Measurements from ENCODE around the gene CAMTA1.

CAMTA1 gene

GRCh38 chr1:7525338-7526063 is 740.2 kb downstream of the CAMTA1 start:
- DNase-seq (ENCODE audit: low read depth): no peak
- no peak for TF ChIP-seq CTCF (IDR thresholded peaks at IDR 0.05; ENCODE audit: control insufficient read depth, extremely low read depth, insufficient read depth)

GRCh38 chr1:7526196-7526866 is 741.1 kb downstream of the CAMTA1 start:
- no peak for DNase-seq (ENCODE audit: low read depth)
- H3K4me3 ChIP-seq (ENCODE audit: low read depth, low read length): no peak overlapping the region
- TF ChIP-seq CTCF (IDR thresholded peaks at IDR 0.05; ENCODE audit: control insufficient read depth, extremely low read depth, insufficient read depth): no peak

More at GRCh38 chr1:7525338-7526063, 740.2 kb downstream of the CAMTA1 start:
- H3K4me3 ChIP-seq (ENCODE audit: low read depth, low read length): no peak overlapping the region

GRCh38 chr1:7526867-7527732 is 741.8 kb downstream of the CAMTA1 start:
- DNase-seq (ENCODE audit: low read depth): no peak
- no peak overlapping the region for H3K4me3 ChIP-seq (ENCODE audit: low read depth, low read length)
- no peak for TF ChIP-seq CTCF (IDR thresholded peaks at IDR 0.05; ENCODE audit: control insufficient read depth, extremely low read depth, insufficient read depth)

GRCh38 chr1:7527733-7528045 is 742.4 kb downstream of the CAMTA1 start:
- H3K4me3 ChIP-seq (ENCODE audit: low read depth, low read length): no peak overlapping the region
- no peak for DNase-seq (ENCODE audit: low read depth)
- no peak for TF ChIP-seq CTCF (IDR thresholded peaks at IDR 0.05; ENCODE audit: control insufficient read depth, extremely low read depth, insufficient read depth)

GRCh38 chr1:7528386-7529198 is 743.3 kb downstream of the CAMTA1 start:
- DNase-seq (ENCODE audit: low read depth): no peak
- no peak overlapping the region for H3K4me3 ChIP-seq (ENCODE audit: low read depth, low read length)
- no peak for TF ChIP-seq CTCF (IDR thresholded peaks at IDR 0.05; ENCODE audit: control insufficient read depth, extremely low read depth, insufficient read depth)

- TF ChIP-seq CTCF (IDR thresholded peaks at IDR 0.05; ENCODE audit: control insufficient read depth, extremely low read depth, insufficient read depth): no peak
- H3K4me3 ChIP-seq (ENCODE audit: low read depth, low read length): no peak overlapping the region
- no peak for DNase-seq (ENCODE audit: low read depth)
Measured at GRCh38 chr1:7529917-7530316, 744.7 kb downstream of the CAMTA1 start.
